Lung (tissue), 12 donors: Measurements from ENCODE around the gene PHF21A. TPM values are rescaled to one million over a fixed set of nuclear protein-coding genes. Genes with fewer than 3 reads are reported as not detected.

Experiments
- ATAC-seq: fragments of 200-7000 bp; cut with Tn5 transposase; one replicate; pipeline ENCODE4 v1.9.1; 2020; ENCODE audit warnings: moderate number of reproducible peaks; ENCODE audit not compliant: insufficient read depth, low FRiP score
- DNase-seq, 3 donors: peaks; one replicate each; pipeline ENCODE4 v3.0.0-alpha.2; 2013 to 2017
- H3K27ac ChIP-seq, 2 donors: one replicate each; pipeline ENCODE4 v1.5.1; 2013; ENCODE audit warnings: mild to moderate bottlenecking in 2 of 2, moderate library complexity in 2 of 2, control low read depth in 1 of 2, inconsistent platforms in 1 of 2, low read depth in 1 of 2, low read length in 1 of 2
- H3K27me3 ChIP-seq, 3 donors: one replicate each; pipeline ENCODE4 v1.5.1; 2013; ENCODE audit warnings: low read length in 2 of 3; ENCODE audit not compliant: control insufficient read depth in 3 of 3, insufficient read depth in 3 of 3
- H3K36me3 ChIP-seq, 4 donors: one replicate each; pipeline ENCODE4 v1.5.1; 2013; ENCODE audit warnings: low read length in 4 of 4, mild to moderate bottlenecking in 1 of 4, moderate library complexity in 1 of 4; ENCODE audit not compliant: control insufficient read depth in 4 of 4, insufficient read depth in 4 of 4
- H3K4me1 ChIP-seq, 5 donors: one replicate each; pipeline ENCODE4 v1.5.1; 2013; ENCODE audit warnings: low read length in 5 of 5, mild to moderate bottlenecking in 2 of 5, moderate library complexity in 1 of 5; ENCODE audit not compliant: control insufficient read depth in 5 of 5, insufficient read depth in 5 of 5
- H3K4me3 ChIP-seq: one replicate; pipeline ENCODE4 v1.5.1; 2013; ENCODE audit warnings: mild to moderate bottlenecking, control low read depth, moderate library complexity
- H3K9ac ChIP-seq, 2 donors: one replicate each; pipeline ENCODE4 v1.5.1; 2013; ENCODE audit warnings: low read length in 2 of 2, control low read depth in 1 of 2; ENCODE audit not compliant: insufficient read depth in 1 of 2
- H3K9me3 ChIP-seq, 4 donors: one replicate each; pipeline ENCODE4 v1.5.1; 2013; ENCODE audit warnings: low read length in 3 of 4, mild to moderate bottlenecking in 1 of 4, moderate library complexity in 1 of 4; ENCODE audit not compliant: control insufficient read depth in 4 of 4, insufficient read depth in 3 of 4
- CTCF ChIP-seq: IDR thresholded peaks from 2 replicates; pipeline ENCODE4 v1.5.1; 2012; ENCODE audit warnings: mild to moderate bottlenecking; ENCODE audit errors: control extremely low read depth, extremely low read depth
- WGBS, 2 donors: extraction: QIAGEN DNeasy Blood & Tissue Kit; methylation state at CpG; one replicate each; pipeline ENCODE4 v1.1.7; 2013; 5-methylcytosine and 5-hydroxymethylcytosine counted together
- polyA plus RNA-seq, 2 donors: library from polyadenylated mRNA; stranded (reverse); fragments of 200-250 nt; gene quantifications; one replicate each; pipeline ENCODE4 v1.2.1, GENCODE V29; 2013
- total RNA-seq, 2 donors: library from RNA; depleted of rRNA in 1 of 2; stranded (reverse); fragments of >200 nt in 1 of 2; gene quantifications; one replicate each; pipeline ENCODE4 v1.2.1, GENCODE V29; 2014 to 2021
- donor health status: control.
- donor health status: control.
- donor health status: Bipolar disorder and iron deficiency.
- donor health status: healthy.
- donor health status: DM: yes; HTN: yes; CAD: no.

The PHF21A gene
- total and polyA plus RNA-seq, 4 donors: 16.2 to 57.0 (median 29.9) TPM

DNA sequence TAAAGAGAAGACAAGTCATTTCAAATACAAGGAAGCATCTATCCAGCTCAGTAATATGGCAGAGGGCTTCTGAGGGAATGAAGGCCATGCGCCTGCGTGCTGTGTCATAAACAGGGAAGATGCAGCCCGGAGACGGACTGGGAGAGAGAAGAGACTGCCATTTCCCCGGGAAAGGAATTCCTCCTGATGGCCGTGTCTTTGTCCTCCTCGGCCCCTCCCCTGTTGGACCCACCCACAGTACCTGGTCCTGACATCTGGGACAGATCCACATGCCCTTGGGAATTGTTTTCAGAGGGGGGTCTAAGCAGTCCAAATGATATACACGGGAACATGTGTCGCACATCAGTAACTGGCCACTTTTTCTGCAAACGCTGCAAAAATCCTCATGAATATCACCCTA lies 183.3 kb downstream of the PHF21A start:
- Histone ChIP-seq H3K4me3 (no peak overlapping the region), H3K36me3 (peaks cover 0 to 35% (median 15%) of the 10 kb centered on the region in 4 donors), H3K9me3 (no peaks in the 10 kb centered on the region), H3K9ac (no peak overlapping the region), H3K27me3 (no peaks in the 10 kb centered on the region), H3K27ac (no peak overlapping the region), H3K4me1 (no peaks in the 10 kb centered on the region)
- DNase-seq (no peak), ATAC-seq (no peak)
- whole genome bisulfite sequencing, 2 donors: 93 to 94% methylated on average over 10 of the region's 10 CpGs
- TF ChIP-seq CTCF: no peak

- TF ChIP-seq CTCF: no peak
- Histone ChIP-seq H3K9ac (no peak overlapping the region), H3K27ac (no peak overlapping the region), H3K36me3 (peaks cover 6 to 38% (median 13%) of the 10 kb centered on the region in 4 donors), H3K9me3 (no peaks in the 10 kb centered on the region), H3K4me3 (no peak overlapping the region), H3K4me1 (no peaks in the 10 kb centered on the region), H3K27me3 (no peaks in the 10 kb centered on the region)
- WGBS, 2 donors: 94 to 96% methylated on average over 4 of the region's 4 CpGs
- ATAC-seq (no peak), DNase-seq (no peak)
Measured at GRCh38 chr11:45936511-45937054, 184.7 kb downstream of the PHF21A start.

- Histone ChIP-seq H3K4me3 (no peak overlapping the region), H3K4me1 (peaks cover 0 to 1% (median 0%) of the 10 kb centered on the region in 5 donors), H3K9ac (no peak overlapping the region), H3K9me3 (no peaks in the 10 kb centered on the region), H3K27ac (no peak overlapping the region), H3K36me3 (peaks cover 6 to 39% (median 13%) of the 10 kb centered on the region in 4 donors), H3K27me3 (no peaks in the 10 kb centered on the region)
- no peak for TF ChIP-seq CTCF
- ATAC-seq: no peak
- WGBS, 2 donors: 90% methylated on average over 8 of the region's 8 CpGs
- DNase-seq: no peak
Measured at GRCh38 chr11:45935349-45936064, 185.7 kb downstream of the PHF21A start.
